NCI-H446 (cell line): ENCODE measurements around the gene SLC5A2.
"Not testable (repeated sequence)": the region's sequence is repeated elsewhere in the genome, so short reads cannot be mapped to it uniquely, and the experiment has no call there.

Experiments
- DNase-seq, 2 experiments: peaks; one replicate each; lab custom pipeline; 2025; lab: John Stamatoyannopoulos, UW

Gene SLC5A2

GRCh38 chr16:31483081-31483480, at the start of gene SLC5A2:
SLC5A2 (plus strand) TSS chr16:31483123; CDS start chr16:31483137, 14 bp downstream.
- no peak for DNase-seq

- no peak for DNase-seq
Measured at GRCh38 chr16:31435341-31436220, 47.3 kb upstream of the SLC5A2 start.

- no peak for DNase-seq
Measured at GRCh38 chr16:31436221-31437045, 46.5 kb upstream of the SLC5A2 start.

- no peak for DNase-seq
Measured at GRCh38 chr16:31438414-31438813, 44.5 kb upstream of the SLC5A2 start.

- not testable (repeated sequence) for DNase-seq
Measured at GRCh38 chr16:31439023-31439422, 43.9 kb upstream of the SLC5A2 start.

GRCh38 chr16:31439519-31439918, 43.4 kb upstream of the SLC5A2 start:
- DNase-seq = no peak

- no peak for DNase-seq
Measured at GRCh38 chr16:31440516-31441184, 42.3 kb upstream of the SLC5A2 start.

- no peak for DNase-seq
Measured at GRCh38 chr16:31441956-31442355, 41.0 kb upstream of the SLC5A2 start.

GRCh38 chr16:31445931-31446330, 37.0 kb upstream of the SLC5A2 start:
- DNase-seq = not testable (repeated sequence)

- no peak for DNase-seq
Measured at GRCh38 chr16:31451201-31451600, 31.7 kb upstream of the SLC5A2 start.

- DNase-seq = peak; percentile 10 to 60
Measured at GRCh38 chr16:31451681-31452351, 31.1 kb upstream of the SLC5A2 start.

GRCh38 chr16:31452631-31453106, 30.3 kb upstream of the SLC5A2 start:
- DNase-seq = no peak

GRCh38 chr16:31453255-31454204, 29.4 kb upstream of the SLC5A2 start:
- no peak for DNase-seq

GRCh38 chr16:31455601-31456314, 27.2 kb upstream of the SLC5A2 start:
- DNase-seq = no peak

GRCh38 chr16:31456988-31457360, 25.9 kb upstream of the SLC5A2 start:
- DNase-seq = no peak

GRCh38 chr16:31458073-31458843, 24.7 kb upstream of the SLC5A2 start:
- no peak for DNase-seq

- DNase-seq = peak; percentile 94 to 97
Measured at GRCh38 chr16:31458844-31459686, 23.9 kb upstream of the SLC5A2 start, which contains the start of gene ARMC5. ARMC5 (plus strand) TSS chr16:31459501; CDS start chr16:31459525, 24 bp downstream.
